Prostate gland (tissue), 2 donors: Measurements from ENCODE around the gene AIP. TPM values are rescaled to one million over a fixed set of nuclear protein-coding genes. Genes with fewer than 3 reads are reported as not detected.
"Not testable (repeated sequence)": the region's sequence is repeated elsewhere in the genome, so short reads cannot be mapped to it uniquely, and the experiment has no call there.

Experiments used
- DNase-seq: peaks from one replicate; pipeline ENCODE4 v3.0.0-alpha.2; 2019; ENCODE audit warnings: low spot score
- H3K27ac ChIP-seq, 2 donors: fragments of 200-600 bp; sonication (generic); 2 replicates each; pipeline ENCODE4 v1.5.1; 2017 to 2019
- H3K27me3 ChIP-seq: fragments of 200-600 bp; sonication (generic); replicated peaks from 2 replicates; pipeline ENCODE4 v1.5.1; 2019; ENCODE audit not compliant: insufficient read depth
- H3K36me3 ChIP-seq, 2 donors: fragments of 200-600 bp; sonication (generic); 1 replicate in 1 of 2; 2 replicates in 1 of 2; pipeline versions ENCODE4 v1.5.1 to v1.8.1; 2017 to 2019
- H3K4me1 ChIP-seq: fragments of 200-600 bp; sonication (generic); replicated peaks from 2 replicates; pipeline ENCODE4 v1.5.1; 2019
- H3K4me3 ChIP-seq, 2 donors: fragments of 200-600 bp; sonication (generic); 2 replicates each; pipeline ENCODE4 v1.5.1; 2017 to 2019
- H3K9me3 ChIP-seq: fragments of 200-600 bp; sonication (generic); 2 replicates; pipeline ENCODE4 v1.5.1; 2017
- POLR2A ChIP-seq: fragments of 450-650 bp; IDR thresholded peaks from one replicate; pipeline ENCODE4 v1.6.1; 2016; ENCODE audit warnings: antibody characterized with exemption, mild to moderate bottlenecking
- POLR2AphosphoS5 ChIP-seq: sonication (generic); formaldehyde crosslinking; IDR thresholded peaks from one replicate; pipeline ENCODE4 v1.6.1; 2017; ENCODE audit warnings: antibody characterized with exemption
- WGBS: methylation state at CpG from one replicate; pipeline ENCODE4 v1.1.5; 2018; 5-methylcytosine and 5-hydroxymethylcytosine counted together
- intact Hi-C: fragments of 100-400 bp; cut with DNase I; formaldehyde crosslinking; loops from one replicate; pipeline ENCODE4 v1.14.2; 2022
- total RNA-seq, 2 donors: library from RNA; depleted of rRNA; stranded (reverse); fragments of >200 nt; gene quantifications; one replicate each; pipeline ENCODE4 v1.1.0, GENCODE V29; 2016
- TF ChIP-seq, protein P1 (sequence below), 4 experiments: fragments of 200-600 bp in 2 of 4; fragments of 450-650 bp in 2 of 4; sonication (generic) in 2 of 4; IDR thresholded peaks; 1 replicate in 3 of 4; 2 replicates in 1 of 4; pipeline ENCODE4 v1.5.1; 2016 to 2019; ENCODE audit warnings: antibody characterized with exemption in 4 of 4, mild to moderate bottlenecking in 2 of 4, moderate library complexity in 2 of 4

The AIP gene
- total RNA-seq, 2 donors from 2014 or later, result 63.7 to 93.7 TPM

DNA sequence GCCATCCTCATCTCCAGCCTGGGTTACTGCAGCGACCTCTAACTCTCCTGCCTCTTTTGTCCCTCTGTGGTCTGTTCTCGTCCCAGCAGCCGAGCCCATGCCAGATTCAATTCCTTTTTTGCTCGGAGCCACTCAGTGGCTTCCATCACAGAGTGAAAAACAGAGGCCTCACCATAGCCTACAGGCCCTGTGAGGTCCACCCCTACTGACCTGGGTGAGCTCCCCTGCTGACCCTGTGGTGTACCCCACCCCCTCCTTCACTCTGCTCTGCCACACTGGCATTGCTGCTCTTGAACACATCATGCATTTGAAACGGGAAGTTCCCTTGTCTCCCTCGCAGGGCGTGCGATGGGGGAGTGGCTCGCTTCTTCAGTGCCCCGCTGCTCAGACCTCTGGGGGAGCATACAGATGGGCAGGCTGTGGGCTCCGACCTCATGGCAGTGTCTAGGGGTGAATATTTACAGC lies 2.1 kb downstream of the AIP start:
- no peak for DNase-seq
- intact Hi-C loops, result no loop called here
- Histone ChIP-seq H3K9me3 (no peaks in the 10 kb centered on the region), H3K4me3 (no peak overlapping the region), H3K27me3 (no peaks in the 10 kb centered on the region), H3K36me3 (no peaks in the 10 kb centered on the region), H3K4me1 (peaks cover 6% of the 10 kb centered on the region), H3K27ac (no peak overlapping the region)
- WGBS, result 71% methylated on average over 11 of the region's 11 CpGs
- TF ChIP-seq POLR2A (no peak), POLR2AphosphoS5 (no peak)
- TF ChIP-seq, protein P1, sequence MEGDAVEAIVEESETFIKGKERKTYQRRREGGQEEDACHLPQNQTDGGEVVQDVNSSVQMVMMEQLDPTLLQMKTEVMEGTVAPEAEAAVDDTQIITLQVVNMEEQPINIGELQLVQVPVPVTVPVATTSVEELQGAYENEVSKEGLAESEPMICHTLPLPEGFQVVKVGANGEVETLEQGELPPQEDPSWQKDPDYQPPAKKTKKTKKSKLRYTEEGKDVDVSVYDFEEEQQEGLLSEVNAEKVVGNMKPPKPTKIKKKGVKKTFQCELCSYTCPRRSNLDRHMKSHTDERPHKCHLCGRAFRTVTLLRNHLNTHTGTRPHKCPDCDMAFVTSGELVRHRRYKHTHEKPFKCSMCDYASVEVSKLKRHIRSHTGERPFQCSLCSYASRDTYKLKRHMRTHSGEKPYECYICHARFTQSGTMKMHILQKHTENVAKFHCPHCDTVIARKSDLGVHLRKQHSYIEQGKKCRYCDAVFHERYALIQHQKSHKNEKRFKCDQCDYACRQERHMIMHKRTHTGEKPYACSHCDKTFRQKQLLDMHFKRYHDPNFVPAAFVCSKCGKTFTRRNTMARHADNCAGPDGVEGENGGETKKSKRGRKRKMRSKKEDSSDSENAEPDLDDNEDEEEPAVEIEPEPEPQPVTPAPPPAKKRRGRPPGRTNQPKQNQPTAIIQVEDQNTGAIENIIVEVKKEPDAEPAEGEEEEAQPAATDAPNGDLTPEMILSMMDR (IDR thresholded peaks at IDR 0.05), result no peak

DNA sequence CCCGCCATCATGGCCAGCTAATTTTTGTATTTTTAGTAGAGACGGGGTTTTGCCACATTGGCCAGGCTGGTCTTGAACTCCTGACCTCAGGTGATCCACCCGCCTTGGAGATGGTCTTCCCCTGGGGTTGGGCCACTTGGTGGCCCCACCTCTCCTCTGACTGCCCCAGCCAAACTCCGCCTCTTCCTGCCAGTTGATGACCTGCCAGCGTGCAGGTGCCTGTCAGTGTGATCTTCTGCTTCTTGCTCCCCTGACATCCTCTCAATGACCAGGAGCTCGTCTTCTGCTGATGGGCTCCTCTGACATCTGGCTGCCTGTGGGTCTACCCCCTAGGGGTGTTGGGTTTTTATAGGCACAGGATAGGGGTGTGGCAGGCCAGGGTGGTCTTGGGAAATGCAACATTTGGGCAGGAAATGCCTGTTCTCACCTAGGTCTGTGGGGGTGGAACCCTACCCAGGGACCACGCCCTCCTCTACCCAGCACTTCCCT lies 3.1 kb downstream of the AIP start:
- WGBS, result 87% methylated on average over 7 of the region's 7 CpGs
- H3K4me3 ChIP-seq, intact Hi-C loops, H3K4me1 ChIP-seq, H3K36me3 ChIP-seq, DNase-seq, H3K27ac ChIP-seq, H3K9me3 ChIP-seq, H3K27me3 ChIP-seq: not testable (repeated sequence)

DNA sequence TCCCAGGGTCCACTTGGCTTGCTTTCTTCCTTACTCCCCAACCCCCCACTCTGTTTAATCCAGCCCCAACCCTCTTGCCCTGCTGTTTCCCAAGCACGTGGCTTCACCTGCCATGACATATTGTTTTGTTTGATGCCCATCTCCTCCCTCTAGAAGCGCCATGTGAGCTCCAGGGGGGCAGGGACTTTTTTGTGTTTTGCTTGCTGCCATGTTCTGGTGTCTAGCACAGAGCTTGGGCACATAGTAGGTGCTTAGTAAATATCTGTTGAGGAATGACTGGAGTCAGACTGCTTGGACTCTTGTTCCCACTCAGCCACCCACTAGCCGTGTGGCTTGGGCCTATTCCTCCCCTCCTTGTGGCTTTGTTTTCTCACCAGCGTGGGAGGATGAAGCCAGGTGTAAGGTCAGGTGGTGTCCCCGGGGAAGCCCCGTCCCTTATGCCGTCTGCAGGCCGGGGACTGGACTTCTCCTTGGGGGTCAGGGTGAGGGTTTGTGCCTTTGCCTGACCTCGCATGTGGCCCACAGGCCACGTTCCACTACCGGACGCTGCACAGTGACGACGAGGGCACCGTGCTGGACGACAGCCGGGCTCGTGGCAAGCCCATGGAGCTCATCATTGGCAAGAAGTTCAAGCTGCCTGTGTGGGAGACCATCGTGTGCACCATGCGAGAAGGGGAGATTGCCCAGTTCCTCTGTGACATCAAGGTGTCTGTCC lies 3.8 kb downstream of the AIP start:
- 87% methylated on average over 20 of the region's 20 CpGs for WGBS
- no peak overlapping the region for H3K4me3 ChIP-seq
- DNase-seq, result no peak
- no peak for TF ChIP-seq POLR2AphosphoS5
- TF ChIP-seq POLR2A, result no peak
- TF ChIP-seq, protein P1 (IDR thresholded peaks at IDR 0.05), result no peak
- H3K27me3 ChIP-seq, result no peaks in the 10 kb centered on the region
- peaks cover 6% of the 10 kb centered on the region for H3K4me1 ChIP-seq
- H3K36me3 ChIP-seq, result no peaks in the 10 kb centered on the region
- intact Hi-C loops, result no loop called here
- H3K27ac ChIP-seq, result no peak overlapping the region
- H3K9me3 ChIP-seq, result no peaks in the 10 kb centered on the region

DNA sequence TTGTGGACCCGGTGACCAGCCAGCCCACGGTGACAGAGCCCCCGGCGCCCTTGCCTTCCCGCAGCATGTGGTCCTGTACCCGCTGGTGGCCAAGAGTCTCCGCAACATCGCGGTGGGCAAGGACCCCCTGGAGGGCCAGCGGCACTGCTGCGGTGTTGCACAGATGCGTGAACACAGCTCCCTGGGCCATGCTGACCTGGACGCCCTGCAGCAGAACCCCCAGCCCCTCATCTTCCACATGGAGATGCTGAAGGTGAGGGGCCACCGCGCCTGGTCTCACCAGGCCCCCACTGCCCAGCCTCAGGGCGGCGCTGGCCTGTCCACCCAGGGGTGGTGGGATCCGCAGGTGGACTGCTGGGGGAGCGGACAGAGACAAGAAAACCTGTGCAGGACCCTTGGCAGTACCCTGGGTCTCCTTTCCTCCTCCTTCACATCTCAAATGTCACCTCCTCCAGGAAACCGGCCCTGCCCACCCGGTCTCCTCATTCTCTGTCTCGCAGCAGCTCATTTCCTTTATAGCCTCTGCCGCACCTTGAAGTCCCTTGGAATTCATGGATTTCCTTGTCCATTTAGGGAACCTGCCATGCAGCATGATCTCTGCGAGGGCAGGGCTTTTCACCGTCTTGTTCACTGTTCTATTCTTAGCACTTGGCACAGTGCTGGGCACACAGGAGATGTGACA lies 6.5 kb downstream of the AIP start:
- TF ChIP-seq POLR2AphosphoS5, result no peak
- TF ChIP-seq, protein P1 (IDR thresholded peaks at IDR 0.05), result no peak
- no peak for TF ChIP-seq POLR2A
- DNase-seq, result no peak
- WGBS, result 64% methylated on average over 14 of the region's 25 CpGs
- intact Hi-C loops, result no loop called here
- H3K36me3 ChIP-seq, result no peaks in the 10 kb centered on the region
- H3K27me3 ChIP-seq, result no peaks in the 10 kb centered on the region
- H3K9me3 ChIP-seq, result no peaks in the 10 kb centered on the region
- no peak overlapping the region for H3K4me3 ChIP-seq
- H3K27ac ChIP-seq, result no peak overlapping the region
- H3K4me1 ChIP-seq, result no peaks in the 10 kb centered on the region

DNA sequence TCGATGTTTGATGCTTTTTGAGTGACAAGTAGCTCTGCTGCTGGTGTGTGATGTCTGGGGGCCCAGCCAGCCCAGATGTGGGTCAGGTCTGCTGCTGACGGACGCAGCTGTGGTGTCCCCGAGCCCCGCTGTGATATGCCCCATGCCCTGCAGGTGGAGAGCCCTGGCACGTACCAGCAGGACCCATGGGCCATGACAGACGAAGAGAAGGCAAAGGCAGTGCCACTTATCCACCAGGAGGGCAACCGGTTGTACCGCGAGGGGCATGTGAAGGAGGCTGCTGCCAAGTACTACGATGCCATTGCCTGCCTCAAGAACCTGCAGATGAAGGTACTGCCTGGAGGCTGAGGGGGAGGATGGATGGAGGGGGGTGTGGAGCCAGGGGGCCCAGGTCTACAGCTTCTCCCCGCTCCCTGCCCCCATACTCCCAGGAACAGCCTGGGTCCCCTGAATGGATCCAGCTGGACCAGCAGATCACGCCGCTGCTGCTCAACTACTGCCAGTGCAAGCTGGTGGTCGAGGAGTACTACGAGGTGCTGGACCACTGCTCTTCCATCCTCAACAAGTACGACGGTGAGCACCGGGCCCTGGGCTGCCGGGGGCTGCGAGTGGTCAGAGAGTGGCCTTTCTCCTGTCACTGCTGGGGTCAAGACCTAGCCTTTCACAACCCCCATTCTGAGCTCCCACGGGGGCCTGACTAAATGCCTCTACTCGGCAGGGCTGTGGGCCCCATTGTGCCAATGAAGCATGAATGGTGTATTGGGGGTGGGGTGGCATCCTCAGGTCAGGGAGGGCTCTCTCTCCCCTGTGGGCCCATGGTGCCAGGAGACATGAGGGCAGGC lies 7.3 kb downstream of the AIP start:
- Histone ChIP-seq H3K4me3 (no peak overlapping the region), H3K4me1 (no peaks in the 10 kb centered on the region), H3K27me3 (no peaks in the 10 kb centered on the region), H3K27ac (no peak overlapping the region), H3K9me3 (no peaks in the 10 kb centered on the region), H3K36me3 (no peaks in the 10 kb centered on the region)
- DNase-seq, result no peak
- TF ChIP-seq, protein P1 (IDR thresholded peaks at IDR 0.05), result no peak
- TF ChIP-seq POLR2A (no peak), POLR2AphosphoS5 (no peak)
- intact Hi-C loops, result no loop called here
- WGBS, result 88% methylated on average over 22 of the region's 23 CpGs
